Measurements from ENCODE around the gene KRTAP10-12. TPM values are rescaled to one million over a fixed set of nuclear protein-coding genes. Genes with fewer than 3 reads are reported as not detected.
"Not testable (repeated sequence)": the region's sequence is repeated elsewhere in the genome, so short reads cannot be mapped to it uniquely, and the experiment has no call there.

Gene KRTAP10-12
- total RNA-seq, 4 donors from 2014 or later, result not detected

DNA sequence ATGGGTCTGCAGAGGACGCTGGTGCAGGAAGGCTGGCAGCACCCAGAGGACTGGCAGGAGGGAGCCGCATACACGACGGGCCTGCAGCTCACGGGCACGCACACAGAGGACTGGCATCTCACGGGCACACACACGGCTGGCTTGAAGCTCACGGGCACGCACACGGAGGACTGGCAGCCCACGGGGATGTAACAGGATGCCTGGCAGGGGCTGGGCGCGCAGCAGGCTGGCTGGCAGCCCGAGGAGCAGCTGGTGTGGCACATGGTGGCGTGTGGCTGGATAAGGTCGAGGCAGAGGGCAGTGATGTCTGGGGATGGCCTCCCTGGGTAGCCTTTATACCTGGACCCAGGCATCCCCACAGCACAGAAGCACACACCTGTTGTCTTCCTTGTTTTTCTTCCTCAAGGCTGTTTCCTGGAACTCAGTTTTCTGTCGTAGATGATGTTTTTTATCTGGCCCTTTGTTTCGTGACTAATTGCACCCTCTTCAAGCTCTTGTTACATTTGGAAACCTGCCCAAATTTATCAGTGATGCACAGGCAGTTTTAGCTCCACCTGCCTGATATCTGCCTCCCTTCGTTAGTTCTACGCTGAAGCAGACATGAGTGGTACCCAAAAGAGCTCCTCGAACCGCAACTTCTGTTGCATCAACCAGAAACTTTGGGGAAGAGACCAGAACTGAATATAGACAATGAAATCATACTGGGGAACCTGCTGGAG lies 15.0 kb upstream of the KRTAP10-12 start, which contains the start of gene KRTAP12-1:
KRTAP12-1 (minus strand) TSS at position 303 of the 719 bp plus-strand sequence; CDS start at position 263, 40 bp downstream.
- no peak for DNase-seq (ENCODE audit: low spot score in 2 of 2)
- Histone ChIP-seq H3K4me1 (no peaks in the 10 kb centered on the region), H3K27ac (no peak within 1 kb of the TSS), H3K36me3 (no peaks in the 10 kb centered on the region), H3K9me3 (peaks cover 0 to 4% (median 0%) of the 10 kb centered on the region in 4 donors), H3K4me3 (no peak within 1 kb of the TSS), H3K27me3 (peaks cover 0 to 16% of the 10 kb centered on the region in 2 donors)
- 75 to 81% methylated on average over 13 to 23 of the region's 23 CpGs for WGBS, 2 donors
- TF ChIP-seq, protein P1, sequence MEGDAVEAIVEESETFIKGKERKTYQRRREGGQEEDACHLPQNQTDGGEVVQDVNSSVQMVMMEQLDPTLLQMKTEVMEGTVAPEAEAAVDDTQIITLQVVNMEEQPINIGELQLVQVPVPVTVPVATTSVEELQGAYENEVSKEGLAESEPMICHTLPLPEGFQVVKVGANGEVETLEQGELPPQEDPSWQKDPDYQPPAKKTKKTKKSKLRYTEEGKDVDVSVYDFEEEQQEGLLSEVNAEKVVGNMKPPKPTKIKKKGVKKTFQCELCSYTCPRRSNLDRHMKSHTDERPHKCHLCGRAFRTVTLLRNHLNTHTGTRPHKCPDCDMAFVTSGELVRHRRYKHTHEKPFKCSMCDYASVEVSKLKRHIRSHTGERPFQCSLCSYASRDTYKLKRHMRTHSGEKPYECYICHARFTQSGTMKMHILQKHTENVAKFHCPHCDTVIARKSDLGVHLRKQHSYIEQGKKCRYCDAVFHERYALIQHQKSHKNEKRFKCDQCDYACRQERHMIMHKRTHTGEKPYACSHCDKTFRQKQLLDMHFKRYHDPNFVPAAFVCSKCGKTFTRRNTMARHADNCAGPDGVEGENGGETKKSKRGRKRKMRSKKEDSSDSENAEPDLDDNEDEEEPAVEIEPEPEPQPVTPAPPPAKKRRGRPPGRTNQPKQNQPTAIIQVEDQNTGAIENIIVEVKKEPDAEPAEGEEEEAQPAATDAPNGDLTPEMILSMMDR (IDR thresholded peaks at IDR 0.05), result no peak
- TF ChIP-seq POLR2A (IDR thresholded peaks at IDR 0.05), result no peak
- no peak for TF ChIP-seq EP300 (IDR thresholded peaks at IDR 0.05)

DNA sequence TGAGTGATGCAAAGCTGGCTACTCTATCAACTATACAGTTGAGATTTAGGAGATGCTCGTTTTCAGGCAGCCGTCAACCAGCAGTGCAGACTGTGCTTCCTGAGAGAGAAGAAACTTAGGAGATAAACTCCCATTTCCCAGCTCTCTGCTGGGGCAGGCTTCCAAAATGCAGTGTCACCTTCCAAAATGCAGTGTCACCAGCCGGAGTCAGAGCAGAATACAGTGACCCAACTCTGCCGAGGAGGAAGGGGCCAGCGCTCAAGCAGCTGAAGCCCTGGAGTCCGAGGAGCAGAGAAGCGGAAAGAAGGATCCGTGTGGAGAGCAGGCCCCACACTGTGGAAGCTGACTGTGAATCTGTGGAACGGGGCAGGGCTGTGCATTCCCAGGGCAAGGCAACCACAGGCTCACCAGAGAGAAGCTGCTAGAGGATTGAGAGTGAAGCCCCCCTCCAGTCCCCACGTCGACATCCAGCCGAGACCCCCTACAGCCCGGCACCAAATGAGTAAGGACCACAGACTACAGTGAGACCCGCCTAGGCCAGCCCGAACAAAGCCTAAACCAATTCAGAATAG lies 14.3 kb upstream of the KRTAP10-12 start:
- TF ChIP-seq EP300 (IDR thresholded peaks at IDR 0.05), result no peak
- TF ChIP-seq, protein P1 (IDR thresholded peaks at IDR 0.05), result no peak
- TF ChIP-seq POLR2A (IDR thresholded peaks at IDR 0.05), result no peak
- no peak overlapping the region for H3K27ac ChIP-seq
- peaks cover 0 to 4% (median 0%) of the 10 kb centered on the region in 4 donors for H3K9me3 ChIP-seq
- H3K27me3 ChIP-seq, result peaks cover 0 to 22% of the 10 kb centered on the region in 2 donors
- no peak for DNase-seq (ENCODE audit: low spot score in 2 of 2)
- H3K36me3 ChIP-seq, result no peaks in the 10 kb centered on the region
- no peak overlapping the region for H3K4me3 ChIP-seq
- no peaks in the 10 kb centered on the region for H3K4me1 ChIP-seq
- 76% methylated on average over 15 of the region's 15 CpGs for WGBS, 2 donors

DNA sequence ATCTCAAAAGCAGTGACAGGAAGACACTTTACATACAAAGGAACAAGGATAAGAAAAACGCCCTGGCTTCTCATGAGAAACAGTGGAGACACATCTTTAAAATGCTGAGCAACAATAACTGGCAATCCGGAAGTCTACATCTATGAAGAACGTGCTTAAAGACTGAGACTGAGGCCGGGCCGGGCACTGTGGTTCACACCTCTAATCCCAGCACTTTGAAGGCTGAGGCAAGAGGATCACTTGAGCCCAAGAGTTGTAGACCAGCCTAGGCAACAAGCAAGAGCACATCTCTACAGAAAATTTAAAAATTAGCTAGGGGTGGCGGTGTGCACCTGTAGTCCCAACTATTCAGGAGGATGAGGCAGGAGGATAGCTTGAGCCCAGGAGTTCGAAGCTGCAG lies 12.9 kb upstream of the KRTAP10-12 start:
- TF ChIP-seq POLR2A (IDR thresholded peaks at IDR 0.05) (no peak), EP300 (IDR thresholded peaks at IDR 0.05) (no peak)
- TF ChIP-seq, protein P1 (IDR thresholded peaks at IDR 0.05), result no peak
- no peaks in the 10 kb centered on the region for H3K4me1 ChIP-seq
- no peak for DNase-seq (ENCODE audit: low spot score in 2 of 2)
- 77 to 85% methylated on average over 7 of the region's 7 CpGs for WGBS, 2 donors
- H3K27ac ChIP-seq, result no peak overlapping the region
- H3K9me3 ChIP-seq, result no peaks in the 10 kb centered on the region
- no peaks in the 10 kb centered on the region for H3K36me3 ChIP-seq
- H3K27me3 ChIP-seq, result peaks cover 0 to 31% of the 10 kb centered on the region in 2 donors
- no peak overlapping the region for H3K4me3 ChIP-seq

DNA sequence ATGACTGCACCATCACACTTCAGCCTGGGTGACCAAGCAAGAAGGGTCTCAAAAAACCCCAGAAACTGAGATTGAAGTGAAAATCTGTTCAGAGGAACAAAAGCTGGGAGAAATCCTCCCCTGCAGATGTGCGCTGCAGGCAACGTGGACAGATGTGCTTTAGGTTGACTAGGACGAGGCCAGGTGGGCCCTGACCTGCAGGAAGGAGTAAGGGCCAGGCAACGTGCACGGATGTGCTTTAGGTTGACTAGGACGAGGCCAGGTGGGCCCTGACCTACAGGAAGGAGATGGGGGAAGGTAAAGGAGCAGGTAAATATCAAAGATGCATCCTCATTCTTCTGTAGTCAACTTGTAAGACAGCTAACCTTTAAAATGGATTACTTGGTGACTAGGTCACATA lies 12.5 kb upstream of the KRTAP10-12 start:
- H3K27me3 ChIP-seq, result peaks cover 0 to 31% of the 10 kb centered on the region in 2 donors
- H3K4me3 ChIP-seq, result no peak overlapping the region
- DNase-seq (ENCODE audit: low spot score in 2 of 2), result no peak
- H3K9me3 ChIP-seq, result no peaks in the 10 kb centered on the region
- H3K36me3 ChIP-seq, result no peaks in the 10 kb centered on the region
- H3K27ac ChIP-seq, result no peak overlapping the region
- no peaks in the 10 kb centered on the region for H3K4me1 ChIP-seq
- 70 to 79% methylated on average over 6 of the region's 6 CpGs for WGBS, 2 donors
- TF ChIP-seq EP300 (IDR thresholded peaks at IDR 0.05) (no peak), POLR2A (IDR thresholded peaks at IDR 0.05) (no peak)
- TF ChIP-seq, protein P1 (IDR thresholded peaks at IDR 0.05), result no peak

DNA sequence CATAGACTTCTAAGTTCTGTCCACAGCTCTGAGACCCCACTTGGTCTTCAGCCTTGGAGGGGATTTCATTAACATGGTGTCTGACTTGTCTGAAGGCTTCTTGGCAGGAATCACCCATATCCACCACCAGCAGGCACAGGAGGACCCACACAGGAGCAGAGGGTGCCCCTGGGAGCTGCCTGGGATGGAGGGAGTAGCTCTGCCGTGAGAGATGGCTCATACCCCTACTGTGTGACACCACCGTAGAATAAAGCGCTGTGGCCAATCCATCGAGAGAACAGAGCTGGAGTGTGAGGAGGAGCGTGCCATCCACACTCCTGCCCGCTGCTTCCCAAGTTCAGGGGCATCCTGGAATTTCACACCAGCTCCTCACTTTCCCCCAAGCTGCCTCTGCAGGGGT lies 11.9 kb upstream of the KRTAP10-12 start:
- WGBS, 2 donors, result 93 to 98% methylated on average over 3 to 6 of the region's 6 CpGs

More for the DNA sequence above, 11.9 kb upstream of the KRTAP10-12 start:
- not testable (repeated sequence) for H3K4me3 ChIP-seq; H3K9me3 ChIP-seq; H3K36me3 ChIP-seq; DNase-seq (ENCODE audit: low spot score in 2 of 2); H3K4me1 ChIP-seq; H3K27ac ChIP-seq
- peaks cover 0 to 31% of the 10 kb centered on the region in 2 donors for H3K27me3 ChIP-seq

Measured in tibial nerve (tissue), 4 donors.